ENCODE data around the gene LCN10.

Gene LCN10

DNA sequence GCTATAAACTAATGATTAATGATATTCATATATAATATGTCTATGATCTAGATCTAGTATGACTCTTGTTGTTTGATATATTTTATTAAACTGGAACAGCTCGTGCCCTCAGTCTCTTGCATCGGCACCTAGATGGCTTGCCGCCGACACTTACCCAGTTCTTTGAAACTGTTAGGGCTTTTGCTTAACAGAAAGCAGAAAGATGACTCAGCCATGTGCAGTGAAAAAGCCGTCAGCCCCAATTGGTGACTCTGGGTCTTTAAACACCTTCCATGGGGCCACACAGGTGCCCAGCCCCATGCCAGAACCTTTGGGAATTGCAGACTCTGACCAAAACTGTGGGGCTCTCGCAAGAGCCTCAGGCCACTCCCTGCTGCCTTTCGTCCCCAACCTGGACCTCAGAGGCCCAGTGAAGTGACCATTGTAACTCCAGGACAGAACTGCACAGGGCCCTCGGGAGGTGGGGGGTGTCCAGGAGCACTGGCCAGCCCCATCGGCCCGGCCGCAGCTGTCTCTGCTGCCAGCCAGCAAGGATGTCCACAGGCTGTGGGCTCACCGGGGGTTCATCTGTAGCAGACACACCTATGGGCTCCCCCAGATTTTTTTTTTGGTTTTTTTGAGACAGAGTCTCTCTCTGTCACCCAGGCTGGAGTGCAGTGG, 7.8 kb downstream of the LCN10 start:
- DNase-seq = no peak

DNA sequence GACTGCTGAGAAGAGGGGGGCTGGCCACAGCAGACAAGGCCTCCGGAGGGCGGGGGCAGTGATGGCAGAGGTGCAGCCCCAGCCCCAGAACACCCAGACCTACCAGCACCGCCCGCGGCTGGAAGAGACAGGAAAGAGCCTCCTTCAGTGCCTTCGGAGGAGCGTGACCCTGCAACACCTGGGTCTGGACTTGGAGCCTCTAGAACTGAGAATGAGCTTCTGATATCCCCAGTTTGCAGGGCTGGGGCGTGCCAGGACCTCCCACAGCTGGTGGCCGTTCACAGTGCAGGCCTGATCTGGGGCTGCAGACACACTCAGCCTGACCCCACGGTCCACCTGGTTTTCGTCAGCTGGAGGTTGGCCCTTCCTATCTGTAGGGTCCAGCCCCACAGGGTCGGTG, 9.1 kb downstream of the LCN10 start:
- DNase-seq = no peak

DNA sequence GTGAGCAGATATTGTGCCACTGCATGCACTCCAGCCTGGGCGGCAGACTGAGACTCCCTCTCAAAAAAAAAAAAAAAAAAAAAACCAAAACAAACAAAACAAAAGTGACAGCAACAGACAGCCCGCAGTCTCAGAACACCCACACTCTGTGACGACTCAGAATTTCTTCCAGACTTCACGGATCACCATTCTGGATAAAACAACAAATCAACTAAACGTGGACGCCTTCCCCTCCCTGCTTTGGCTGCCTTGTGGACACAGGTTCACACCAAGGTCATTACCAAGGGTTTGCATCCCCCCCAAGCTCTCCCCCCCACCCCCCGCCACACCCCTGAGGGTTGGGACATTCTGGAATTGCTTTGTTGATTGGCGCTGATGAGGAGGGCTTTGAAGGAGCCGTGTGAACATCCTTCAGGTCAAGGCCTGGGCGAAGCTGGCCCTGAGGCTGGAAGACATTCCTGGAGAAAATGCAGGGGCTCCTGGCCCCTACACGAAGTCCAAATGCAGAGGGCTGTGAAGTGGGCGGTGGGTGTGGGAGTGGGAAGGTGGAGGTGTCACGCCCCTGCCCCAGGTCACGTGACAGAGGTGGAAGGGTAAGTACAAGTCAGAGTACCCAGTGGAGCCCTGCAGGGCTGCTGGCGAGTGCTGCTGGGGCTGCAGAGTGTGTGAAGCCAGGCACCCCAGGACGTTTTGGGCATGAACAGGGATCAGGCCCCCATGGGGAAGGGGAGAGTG, 10.1 kb downstream of the LCN10 start:
- no peak for DNase-seq

DNA sequence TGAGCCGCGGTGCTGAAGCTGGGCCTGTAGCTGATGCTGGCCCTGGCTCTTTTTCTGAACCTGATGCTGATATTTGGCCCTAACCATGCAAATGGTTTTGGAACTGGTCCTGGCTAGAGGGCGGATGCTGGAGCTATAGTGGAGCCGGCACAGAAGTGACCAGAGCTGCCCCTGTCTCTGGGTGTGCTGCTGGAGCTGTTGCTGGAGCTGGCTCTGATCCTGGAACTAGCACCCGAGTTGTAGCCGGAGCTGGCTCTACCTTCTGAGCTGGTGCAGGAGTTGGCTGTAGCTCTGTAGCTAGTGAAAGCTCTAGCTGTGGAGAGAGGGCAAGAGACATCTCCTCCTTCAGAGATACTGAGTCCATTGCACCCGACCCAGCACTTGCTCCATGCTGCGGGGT, 12.8 kb downstream of the LCN10 start:
- no peak for DNase-seq

DNA sequence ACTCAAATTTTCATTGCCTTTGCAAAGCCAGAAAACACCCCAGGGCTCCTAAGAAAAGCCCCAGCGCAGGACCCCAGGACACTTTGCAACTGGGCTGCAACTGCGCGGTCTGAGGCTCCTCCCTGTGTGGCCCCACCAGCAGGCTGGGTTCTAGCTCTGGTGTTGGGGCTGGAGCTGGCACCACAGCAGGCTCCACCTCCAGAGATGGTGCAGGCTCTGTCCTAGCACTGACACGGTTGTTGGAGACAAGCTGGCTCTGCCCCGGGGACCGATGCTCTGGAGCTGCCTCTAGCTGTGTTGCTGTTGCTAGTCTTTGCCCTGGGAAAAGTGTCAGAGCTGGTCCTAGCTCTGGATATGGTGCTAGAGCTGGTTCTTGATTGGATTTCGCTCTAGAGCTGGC, 13.6 kb downstream of the LCN10 start:
- DNase-seq = peak; percentile 31

DNA sequence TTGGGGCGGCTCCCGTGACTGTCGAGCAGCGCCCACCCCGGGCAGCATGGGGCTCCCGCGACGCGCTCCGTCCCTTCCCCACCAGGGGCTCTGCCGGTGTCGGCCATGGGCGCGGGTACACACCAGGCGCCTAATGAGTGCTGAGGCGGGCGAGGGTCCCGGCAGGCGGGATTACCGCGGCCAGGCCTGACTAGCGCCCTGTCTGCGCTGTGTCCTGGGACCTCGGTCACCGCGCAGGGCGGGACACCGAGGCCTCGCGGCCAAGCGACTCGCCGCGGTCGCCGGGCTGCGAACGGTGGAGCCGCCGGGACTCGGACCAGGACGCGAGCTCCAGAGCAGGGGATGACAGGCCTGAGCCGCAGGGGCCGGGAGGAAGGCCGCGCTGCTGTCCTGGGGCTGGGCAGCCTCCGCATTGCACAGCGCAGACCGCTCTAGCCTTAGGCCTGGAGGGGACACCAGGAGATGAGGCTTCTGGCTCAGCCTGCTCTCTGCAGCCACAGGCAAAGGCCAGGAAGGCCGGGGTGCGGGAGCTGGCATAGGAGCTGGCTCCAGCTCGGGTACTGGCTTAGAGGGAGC, 14.1 kb downstream of the LCN10 start:
- peak; percentile 69 for DNase-seq

DNA sequence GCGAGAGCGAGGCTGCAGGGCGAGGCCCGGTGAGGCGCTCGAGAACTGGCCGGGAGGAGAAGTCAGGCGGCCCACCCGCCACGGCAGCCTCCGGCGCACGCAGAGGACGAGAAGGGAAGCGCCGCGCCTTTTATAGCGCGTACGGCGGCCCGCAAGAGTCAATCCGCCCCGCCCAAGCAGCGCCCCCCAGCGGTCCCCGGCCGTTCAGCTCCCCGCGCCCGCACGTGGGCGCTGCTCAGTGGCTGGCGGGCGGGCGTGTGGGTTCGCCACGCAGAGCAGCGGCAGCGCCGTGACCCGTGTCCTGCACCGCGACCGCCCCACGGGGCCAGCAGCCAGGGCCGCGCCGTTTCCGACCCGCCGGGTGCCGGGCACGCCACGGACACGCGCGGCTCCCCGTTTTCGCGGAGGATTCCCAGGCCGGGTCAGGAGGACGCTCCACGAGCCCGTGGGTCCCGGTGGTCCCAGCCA, 14.6 kb downstream of the LCN10 start:
- peak; percentile 94 for DNase-seq

DNA sequence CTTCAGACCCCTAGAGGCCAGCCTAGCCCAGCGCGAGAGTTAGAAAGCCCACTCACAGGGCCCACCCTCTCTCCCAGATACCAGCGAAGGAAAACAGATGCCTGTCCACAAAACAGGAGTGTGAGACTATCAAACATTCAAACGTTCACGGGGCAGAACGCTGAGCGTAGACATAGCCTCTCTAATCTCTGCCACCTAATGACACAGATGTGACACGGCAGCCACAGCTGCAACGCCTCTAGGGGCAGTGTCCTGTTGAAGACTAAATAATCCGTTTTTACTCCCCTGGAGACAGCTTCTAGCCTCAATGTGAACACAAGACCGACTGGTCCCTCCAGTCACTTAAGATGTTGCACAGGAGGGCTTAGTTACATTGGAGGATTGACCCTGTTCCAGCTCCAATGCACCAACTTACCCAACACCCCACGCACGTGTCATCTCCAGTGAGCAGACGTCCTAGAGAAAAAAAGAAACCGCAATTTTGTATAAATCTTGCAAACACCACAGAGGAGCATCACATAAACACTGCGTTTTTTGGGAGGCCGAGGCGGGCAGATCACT, 16.0 kb downstream of the LCN10 start:
- DNase-seq = peak; percentile 62

DNA sequence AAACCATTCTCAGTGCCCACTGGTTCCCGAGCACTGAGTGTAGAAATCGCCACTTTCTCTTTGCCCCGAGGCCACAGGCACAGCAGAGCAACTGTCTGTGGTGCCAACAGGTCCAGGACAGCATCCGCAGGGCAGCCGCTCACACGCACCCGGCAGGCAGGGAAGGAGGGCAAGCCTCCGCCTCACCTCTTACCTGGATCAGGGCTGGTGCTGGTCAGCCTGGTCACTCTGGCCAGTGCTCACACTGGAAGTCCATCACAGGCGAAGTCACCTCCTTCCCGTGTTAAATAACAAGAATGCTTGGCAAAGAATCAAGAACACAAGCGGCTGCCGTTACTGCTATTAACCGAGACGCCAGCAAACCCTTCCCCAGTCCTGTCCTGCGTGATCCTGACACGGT, 16.6 kb downstream of the LCN10 start:
- peak; percentile 34 for DNase-seq

DNA sequence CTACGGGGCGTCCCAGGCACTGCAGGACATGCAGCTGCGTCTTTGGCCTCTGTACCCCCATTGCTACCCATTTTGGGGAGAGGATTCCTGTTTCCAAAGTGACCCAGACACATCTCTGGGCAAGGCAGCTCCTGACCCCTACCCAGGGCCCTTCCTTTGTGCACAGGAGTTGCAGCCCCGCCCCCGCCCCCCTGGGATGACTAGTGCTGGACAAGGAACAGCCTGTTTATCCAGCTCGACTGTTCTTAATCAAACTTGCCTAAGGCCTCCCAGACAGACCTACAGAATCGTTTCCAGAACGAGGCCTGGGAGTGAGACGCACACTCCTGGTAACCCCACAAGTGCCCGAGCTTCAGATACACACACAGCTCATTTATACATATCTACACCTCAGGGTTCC, 17.1 kb downstream of the LCN10 start:
- no peak for DNase-seq

DNA sequence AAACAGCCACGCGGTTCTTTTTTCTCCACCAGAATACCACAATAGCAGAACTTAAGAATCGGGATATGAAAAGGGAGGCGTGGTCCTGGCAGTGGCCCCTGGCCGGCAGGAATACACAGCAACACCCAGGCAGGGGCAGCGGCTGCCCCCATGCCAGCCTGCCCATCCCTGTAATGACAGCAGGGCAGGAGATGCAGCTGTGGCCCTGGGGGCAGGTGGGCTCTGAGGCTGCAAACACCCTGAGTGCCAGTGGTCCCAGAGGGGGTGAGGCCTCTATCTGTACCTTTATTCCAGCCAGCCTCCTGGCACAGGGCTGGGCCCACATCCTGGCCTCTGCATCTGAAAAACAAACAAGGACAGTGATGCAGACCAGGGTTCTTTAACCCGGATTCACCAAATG, 18.0 kb downstream of the LCN10 start:
- DNase-seq = no peak

DNA sequence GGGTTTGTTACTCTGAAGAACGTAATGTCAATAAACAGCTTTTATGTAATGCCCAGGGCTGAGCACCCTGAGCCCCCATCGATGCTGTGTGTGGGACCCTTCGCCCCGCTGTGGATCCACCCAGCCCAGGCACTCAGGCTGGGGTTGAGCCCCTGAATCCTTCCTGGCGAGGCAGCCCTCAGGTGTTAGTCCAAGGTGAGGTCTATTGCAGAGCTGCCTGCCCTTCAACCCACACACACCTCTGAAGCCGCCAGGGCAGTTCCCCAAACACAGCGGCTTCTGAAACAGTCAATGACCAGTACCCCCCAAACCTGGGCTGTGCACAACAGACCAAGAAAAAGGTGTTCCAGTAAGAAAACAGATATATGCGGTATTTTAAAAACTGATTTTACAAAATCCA, 18.8 kb downstream of the LCN10 start:
- DNase-seq = no peak

DNA sequence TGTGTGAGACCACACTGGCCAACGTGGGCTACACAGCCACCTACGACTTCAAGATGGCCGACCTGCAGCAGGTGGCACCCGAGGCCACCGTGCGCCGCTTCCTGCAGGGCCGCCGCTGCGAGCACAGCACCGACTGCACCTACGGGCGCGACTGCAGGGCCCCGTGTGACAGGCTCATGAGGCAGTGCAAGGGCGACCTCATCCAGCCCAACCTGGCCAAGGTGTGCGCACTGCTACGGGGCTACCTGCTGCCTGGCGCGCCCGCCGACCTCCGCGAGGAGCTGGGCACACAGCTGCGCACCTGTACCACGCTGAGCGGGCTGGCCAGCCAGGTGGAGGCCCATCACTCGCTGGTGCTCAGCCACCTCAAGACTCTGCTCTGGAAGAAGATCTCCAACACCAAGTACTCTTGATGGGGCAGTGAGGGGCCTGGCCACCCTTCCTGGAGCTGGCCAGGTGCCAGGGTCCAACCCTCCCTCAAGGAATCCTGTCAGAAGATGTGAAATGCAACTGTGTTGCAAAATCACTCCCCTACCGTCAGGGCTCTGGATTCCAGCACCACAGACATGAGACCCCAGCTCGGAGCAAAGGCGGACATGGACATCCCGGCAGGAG, 19.3 kb downstream of the LCN10 start:
- no peak for DNase-seq

DNA sequence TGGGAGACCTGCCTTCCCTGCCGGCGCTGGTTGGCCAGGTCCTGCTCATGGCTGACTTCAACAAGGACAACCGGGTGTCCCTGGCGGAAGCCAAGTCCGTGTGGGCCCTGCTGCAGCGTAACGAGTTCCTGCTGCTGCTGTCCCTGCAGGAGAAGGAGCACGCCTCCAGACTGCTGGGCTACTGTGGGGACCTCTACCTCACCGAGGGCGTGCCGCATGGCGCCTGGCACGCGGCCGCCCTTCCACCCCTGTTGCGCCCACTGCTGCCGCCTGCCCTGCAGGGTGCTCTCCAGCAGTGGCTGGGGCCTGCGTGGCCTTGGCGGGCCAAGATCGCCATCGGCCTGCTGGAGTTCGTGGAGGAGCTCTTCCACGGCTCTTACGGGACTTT, 19.8 kb downstream of the LCN10 start:
- DNase-seq = no peak

DNA sequence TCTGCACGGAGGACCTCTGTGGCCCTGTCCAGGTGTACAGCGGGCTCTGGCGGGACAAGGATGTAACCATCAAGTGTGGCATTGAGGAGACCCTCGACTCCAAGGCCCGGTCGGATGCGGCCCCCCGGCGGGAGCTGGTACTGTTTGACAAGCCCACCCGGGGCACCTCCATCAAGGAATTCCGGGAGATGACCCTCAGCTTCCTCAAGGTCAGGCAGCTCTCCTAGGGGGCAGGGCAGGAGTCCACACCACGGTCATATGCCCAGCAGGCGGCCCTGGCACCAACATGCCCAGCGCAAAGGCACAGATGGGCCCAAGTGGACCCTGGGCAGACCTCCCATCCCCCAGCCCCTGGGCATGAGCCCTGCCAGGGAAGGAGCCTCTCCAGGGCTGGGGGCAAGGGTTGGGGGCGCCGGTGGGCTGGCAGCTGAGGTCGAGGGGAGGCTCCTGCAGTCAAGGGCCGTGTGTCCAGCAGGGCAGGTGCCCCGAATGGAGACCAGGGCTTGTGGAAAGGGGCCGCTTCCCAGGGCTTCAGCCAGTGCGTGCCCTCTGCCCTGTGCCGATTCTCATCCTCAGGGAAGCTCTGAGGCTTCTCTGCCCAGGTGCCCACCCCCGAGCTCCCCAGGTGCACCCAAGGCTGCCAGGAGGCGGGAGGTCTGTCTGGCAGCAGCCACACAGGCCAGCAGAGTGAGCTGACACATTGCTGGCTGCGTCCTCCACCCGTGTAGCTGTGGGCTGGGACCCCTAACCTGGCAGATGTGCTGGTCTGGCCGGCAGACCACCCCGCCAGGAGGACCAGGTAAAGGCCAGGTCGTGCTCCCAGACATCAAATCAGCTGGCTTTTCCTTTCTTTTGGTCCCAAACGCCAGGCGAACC, 20.4 kb downstream of the LCN10 start:
- no peak for DNase-seq

DNA sequence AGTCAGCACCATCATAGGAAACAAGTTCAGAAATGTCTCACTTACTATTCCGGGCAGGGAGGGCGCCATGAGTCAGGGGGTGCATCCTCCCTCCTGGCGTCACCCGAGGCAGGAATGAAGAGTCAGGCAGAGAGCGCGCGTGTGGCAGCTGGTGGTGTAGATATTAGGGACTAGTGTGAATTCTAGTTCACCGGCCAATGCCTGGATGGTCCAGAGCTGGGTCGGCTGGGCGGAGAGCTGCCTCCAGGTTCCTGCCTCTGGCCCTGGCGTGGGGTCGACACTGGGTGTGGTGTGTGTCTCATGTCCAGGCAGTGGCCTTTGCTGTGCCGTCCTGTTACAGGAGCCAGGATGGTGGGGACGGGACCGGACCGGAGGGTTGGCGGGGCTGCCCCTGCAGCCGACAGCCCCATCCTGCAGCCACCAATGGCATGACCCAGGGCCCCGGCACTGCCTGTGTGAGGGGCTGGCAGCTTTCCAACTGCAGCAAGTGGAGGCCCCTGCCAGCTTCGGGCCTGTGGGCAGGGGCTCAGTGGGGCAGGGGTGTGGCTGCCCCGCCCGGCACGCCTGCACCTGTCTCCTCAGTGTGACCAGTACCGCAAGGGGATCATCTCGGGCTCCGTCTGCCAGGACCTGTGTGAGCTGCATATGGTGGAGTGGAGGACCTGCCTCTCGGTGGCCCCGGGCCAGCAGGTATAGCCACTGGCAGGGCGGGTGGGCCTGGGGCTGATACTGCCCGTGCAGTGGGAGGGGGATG, 21.2 kb downstream of the LCN10 start:
- DNase-seq = peak; percentile 95

DNA sequence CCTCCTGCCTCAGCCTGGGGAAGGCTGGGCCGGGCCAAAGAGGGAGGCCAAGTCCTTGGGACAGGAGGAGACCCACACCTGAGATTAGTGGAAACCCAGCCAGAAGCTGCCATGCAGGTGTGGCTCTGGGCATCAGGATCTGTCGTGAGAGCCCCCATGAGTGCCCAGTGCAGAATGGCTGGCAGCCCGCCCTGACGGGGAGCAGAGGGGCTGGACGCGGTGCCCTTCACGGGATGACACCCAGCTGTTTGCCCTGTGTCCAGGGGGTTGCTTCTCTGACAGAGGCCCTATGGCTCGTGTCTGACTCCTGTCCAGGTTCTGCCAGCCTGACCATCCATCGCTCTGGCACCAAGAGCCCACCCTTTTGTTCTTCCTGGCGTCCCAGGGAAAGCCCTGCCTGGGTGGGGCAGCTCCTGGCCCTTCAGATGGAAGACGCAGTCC, 21.8 kb downstream of the LCN10 start:
- DNase-seq = no peak

DNA sequence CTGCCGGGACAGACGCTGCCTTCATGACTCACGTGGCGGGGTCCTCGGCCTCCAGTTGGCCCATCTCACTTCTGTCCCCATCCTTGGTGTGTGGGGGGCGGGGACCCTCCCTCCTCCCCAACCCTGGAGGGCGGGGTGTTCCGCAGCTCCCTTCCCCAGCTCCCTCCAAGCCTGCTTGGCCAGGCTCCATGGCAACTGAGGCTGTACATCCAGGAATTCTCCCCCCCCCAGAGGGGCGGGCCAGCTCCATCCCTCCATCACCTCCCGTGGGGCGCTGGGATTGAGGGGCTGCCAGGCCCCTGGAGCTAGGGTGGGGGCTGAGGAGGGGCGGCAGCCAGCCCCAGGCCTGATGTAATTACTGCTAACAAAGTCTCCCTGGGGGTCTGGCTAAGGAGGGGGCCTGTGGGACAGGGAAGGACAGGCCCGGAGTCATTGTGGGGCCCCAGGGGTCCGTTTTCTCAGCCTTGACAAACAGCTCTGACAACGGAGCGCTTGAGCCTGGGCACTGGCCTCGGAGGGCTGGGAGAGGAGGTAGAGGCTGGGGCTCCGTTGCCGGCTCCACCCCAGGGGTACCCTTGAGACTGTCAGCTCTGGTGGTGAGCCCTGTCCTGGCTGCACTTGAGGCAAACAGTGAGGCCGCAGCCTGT, 22.4 kb downstream of the LCN10 start:
- no peak for DNase-seq

DNA sequence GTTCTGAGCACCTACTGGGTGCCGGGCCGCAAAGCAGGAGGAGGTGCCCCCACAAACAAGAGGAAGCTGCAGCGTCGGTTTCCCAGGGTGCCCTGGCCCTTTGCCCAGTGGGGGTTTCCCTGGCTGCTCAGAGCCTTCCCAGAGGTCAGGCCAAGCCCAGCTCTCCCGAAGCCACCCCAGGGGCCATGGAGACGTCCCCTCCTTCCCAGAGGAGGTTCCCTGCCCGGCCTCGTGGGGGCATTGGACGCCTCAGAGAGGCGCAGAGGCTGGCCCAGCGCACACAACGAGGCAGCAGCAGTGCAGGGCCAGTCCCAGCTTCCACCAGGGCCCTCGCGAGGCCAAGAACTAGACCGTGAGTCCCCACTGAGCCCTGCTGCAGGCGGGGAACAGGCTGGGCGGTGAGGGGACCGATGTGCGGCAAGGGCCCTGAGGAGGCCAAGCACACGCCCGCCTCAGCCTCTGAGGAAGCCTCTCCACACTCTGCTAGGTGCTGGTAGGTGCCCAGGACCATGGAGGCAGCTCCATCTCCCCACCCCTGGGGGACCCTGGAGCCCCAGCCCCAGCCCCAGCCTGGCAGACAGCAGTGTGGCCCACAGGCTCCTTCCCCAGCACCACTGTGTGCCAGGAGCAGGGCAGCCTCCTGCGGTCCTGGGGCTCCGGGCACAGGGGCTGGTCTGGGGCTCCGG, 23.4 kb downstream of the LCN10 start:
- no peak for DNase-seq

DNA sequence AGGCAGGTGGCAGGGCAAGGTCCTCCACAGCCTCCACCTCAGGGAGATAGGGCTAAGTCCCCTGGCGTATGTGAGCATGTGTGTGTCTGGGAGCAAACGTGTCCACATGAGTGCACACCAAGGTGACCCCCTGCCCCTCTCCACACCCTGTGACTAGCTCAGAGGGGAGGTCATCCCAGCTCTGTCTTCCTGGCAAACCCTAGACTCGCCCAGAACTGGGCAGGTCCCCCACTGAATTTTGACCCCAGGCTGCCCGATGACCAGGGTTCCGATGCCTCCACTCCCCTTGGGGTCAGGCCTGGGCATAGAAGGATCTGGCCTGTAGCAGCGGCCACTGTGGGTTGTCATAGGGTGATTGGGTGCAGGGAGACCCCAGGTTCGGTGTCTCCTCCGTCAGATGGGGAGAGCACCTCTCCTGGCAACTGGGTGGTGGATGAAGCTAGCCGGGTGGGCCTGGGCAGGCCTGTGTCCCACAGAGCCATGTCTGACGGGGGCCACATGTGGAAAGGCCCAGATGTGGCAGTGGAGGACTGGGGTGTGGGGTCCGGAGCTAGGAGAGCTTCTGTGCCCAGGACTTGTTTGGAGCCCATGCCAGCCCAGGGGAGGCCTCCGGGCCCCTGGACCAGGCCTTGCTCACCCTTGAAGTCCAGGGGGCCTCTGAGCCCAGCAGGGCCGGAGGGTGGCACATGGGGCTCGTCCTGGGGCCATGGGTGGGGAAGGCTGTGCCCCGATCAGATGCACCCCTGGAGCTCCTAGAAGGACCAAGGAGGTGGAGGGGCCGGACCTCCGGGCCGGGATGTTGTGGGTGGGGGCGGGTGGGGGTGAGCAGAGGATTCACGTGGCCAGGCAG, 24.2 kb downstream of the LCN10 start:
- no peak for DNase-seq

Data from 8988T (cell line).